ENCODE data around the gene BRAP.
"Not testable (repeated sequence)": the region's sequence is repeated elsewhere in the genome, so short reads cannot be mapped to it uniquely, and the experiment has no call there.

The BRAP gene

GRCh38 chr12:111624540-111624939 is 61.2 kb downstream of the BRAP start:
- in situ Hi-C loops (cut with HindIII; ENCODE audit: low sequenced_read_pairs), result no loop called here

DNA sequence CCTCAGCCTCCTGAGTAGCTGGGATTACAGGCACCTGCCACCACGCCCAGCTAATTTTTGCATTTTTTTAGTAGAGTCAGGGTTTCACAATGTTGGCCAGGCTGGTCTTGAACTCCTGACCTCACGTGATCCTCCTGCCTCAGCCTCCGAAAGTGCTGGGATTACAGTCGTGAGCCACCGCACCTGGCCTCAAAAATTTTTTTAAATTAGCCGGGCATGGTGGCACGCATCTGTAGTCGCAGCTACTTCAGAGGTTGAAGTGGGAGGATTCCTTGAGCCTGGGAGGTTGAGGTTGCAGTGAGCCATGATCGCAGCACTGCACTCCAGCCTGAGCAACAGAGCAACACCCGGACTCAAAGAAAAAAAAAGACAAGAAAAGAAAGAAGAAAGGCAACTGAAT is 67.9 kb downstream of the BRAP start:
- in situ Hi-C loops (cut with HindIII; ENCODE audit: low sequenced_read_pairs), result not testable (repeated sequence)

DNA sequence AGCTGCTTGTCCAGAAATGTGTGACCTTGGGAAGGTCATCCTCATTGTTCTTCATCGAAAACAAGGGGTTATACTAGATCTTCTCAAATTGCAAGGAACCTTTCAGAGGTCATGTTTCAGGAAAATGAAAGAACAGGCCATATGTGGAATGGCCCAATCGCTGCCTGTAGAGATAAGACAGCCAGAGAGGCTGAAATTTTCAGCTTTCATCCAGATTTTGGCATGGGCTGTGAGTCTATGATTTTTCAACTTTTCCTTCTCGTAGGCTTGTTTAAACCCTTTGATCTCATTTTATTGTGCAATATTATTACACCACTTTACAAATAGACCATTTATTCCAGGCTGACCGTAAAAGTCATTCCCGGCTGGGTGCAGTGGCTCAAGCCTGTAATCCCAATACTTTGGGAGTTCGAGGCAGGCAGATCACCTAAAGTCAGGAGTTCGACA is 69.6 kb downstream of the BRAP start:
- in situ Hi-C loops (cut with HindIII; ENCODE audit: low sequenced_read_pairs), result no loop called here

DNA sequence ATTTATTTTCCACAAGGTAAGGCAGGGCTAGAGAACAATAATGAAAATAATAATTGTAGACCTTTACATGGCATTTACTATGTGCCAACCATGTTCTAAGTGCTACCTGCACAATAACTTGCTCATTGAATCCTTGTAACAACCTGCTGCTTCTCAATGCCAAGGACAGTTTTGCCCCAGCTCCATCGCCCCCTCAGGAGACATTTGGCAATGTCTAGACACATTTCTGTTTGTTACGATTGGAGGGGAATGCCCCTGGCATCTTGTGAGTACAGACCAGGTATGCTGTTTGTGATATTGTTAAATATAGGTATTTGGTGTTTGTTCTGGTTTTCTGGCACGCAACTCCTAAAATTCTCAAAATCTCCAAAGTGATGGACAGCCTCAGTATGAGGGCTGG is 78.5 kb downstream of the BRAP start:
- in situ Hi-C loops (cut with HindIII; ENCODE audit: low sequenced_read_pairs), result no loop called here

DNA sequence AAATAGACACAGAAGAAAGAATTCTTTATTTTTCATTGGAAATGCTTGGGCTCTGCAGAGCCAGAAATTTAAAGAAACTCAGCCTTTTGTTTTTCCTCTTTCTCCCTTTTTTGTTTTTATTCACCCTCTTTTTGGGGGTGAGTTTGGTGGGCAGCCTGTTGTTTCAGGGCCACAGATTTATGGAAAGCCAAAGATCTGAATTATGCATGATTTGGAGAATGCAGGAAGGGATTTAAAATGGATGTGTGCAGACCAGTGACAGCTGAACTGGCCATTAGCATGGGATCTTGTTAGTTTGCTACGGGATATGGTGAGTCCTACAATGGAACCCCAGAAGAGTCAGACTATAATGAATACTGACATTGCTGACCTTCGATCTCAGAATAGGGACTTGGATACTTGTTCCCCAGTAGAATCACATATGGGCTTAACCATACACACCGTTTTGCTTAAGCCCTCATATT is 79.0 kb downstream of the BRAP start:
- in situ Hi-C loops (cut with HindIII; ENCODE audit: low sequenced_read_pairs), result no loop called here

GRCh38 chr12:111605911-111606766 is 79.6 kb downstream of the BRAP start:
- in situ Hi-C loops (cut with HindIII; ENCODE audit: low sequenced_read_pairs), result no loop called here

DNA sequence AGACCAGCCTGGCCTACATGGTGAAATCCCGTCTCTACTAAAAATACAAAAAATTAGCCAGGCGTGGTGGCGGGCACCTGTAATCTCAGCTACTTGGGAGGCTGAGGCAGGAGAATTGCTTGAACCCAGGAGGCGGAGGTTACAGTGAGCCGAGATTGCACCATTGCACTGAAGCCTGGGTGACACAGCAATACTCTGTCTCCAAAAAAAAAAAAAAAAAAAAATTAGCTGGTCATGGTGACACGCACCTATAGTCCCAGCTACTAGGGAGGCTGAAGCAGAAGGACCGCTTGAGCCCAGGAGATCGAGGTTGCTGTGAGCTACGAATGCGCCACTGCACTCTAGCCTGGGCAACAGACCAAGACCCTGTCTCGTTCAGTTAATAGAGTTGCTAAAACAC is 82.9 kb downstream of the BRAP start:
- in situ Hi-C loops (cut with HindIII; ENCODE audit: low sequenced_read_pairs), result not testable (repeated sequence)

DNA sequence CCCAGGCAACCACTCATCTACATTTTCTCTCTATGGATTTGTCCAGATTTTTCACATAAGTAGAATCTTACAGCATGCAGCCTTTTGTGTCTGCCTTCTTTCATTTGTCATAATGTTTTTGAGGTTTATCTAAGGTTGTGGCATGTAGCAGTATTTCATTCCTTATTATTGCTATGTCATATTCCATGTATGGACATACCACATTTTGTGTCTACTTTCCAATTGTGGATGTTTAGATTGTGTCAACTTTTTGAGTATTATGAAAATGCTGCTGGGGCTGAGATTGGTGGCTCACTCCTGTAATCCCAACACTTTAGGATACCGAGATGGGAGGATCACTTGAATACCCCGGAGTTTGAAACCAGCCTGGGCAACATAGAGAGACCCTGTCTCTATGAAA is 83.4 kb downstream of the BRAP start:
- in situ Hi-C loops (cut with HindIII; ENCODE audit: low sequenced_read_pairs), result no loop called here

GRCh38 chr12:111600986-111601385 is 84.8 kb downstream of the BRAP start:
- in situ Hi-C loops (cut with HindIII; ENCODE audit: low sequenced_read_pairs), result not testable (repeated sequence)

- in situ Hi-C loops (cut with HindIII; ENCODE audit: low sequenced_read_pairs), result no loop called here
These were observed 85.5 kb downstream of the BRAP start for GRCh38 chr12:111600205-111600642.

- in situ Hi-C loops (cut with HindIII; ENCODE audit: low sequenced_read_pairs), result no loop called here
These were observed 86.1 kb downstream of the BRAP start for GRCh38 chr12:111599453-111600204.

GRCh38 chr12:111598637-111599452 is 86.9 kb downstream of the BRAP start, which contains the start of gene ATXN2:
ATXN2 (minus strand) TSS chr12:111599315; CDS start chr12:111599034, 281 bp downstream.
- in situ Hi-C loops (cut with HindIII; ENCODE audit: low sequenced_read_pairs), result no loop called here

DNA sequence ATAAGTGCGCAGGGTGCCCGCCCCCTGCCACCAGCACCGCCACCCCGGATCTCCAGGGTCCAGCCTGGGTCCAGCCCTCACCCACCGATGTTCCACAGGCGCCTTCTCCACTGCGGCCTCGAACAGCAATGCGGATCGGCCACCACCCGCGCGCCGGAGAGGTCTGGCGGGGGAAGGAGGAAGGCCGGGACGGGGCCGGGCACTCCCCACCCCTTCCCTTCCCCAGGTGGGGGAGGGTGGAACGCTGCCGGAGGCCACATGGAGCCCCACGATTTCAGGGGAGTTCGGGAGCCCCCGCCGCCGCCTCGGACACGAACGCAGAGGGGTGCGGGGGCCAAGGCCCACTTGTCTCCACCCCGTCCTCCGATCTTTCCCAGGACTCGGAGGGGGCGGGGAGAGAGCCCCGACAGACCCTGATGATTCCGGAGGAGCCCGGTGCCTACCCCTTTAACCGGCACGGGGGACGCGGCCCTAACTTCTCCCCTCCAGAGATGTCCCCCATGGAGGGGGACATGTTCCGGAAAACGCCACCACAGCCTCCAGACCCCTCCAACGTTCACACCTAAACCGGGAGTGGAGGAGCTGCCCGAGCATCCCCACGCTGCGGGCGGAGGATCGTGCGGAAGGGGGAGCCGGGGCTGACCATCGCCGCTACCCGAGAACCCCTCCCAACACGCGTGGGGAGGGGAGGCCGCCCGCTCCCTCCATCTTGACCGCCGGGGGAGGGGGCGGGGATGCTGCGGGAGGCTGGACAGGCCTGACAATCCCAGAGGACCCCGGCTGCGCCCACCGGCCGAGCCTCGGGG is 87.7 kb downstream of the BRAP start:
- in situ Hi-C loops (cut with HindIII; ENCODE audit: low sequenced_read_pairs), result no loop called here

DNA sequence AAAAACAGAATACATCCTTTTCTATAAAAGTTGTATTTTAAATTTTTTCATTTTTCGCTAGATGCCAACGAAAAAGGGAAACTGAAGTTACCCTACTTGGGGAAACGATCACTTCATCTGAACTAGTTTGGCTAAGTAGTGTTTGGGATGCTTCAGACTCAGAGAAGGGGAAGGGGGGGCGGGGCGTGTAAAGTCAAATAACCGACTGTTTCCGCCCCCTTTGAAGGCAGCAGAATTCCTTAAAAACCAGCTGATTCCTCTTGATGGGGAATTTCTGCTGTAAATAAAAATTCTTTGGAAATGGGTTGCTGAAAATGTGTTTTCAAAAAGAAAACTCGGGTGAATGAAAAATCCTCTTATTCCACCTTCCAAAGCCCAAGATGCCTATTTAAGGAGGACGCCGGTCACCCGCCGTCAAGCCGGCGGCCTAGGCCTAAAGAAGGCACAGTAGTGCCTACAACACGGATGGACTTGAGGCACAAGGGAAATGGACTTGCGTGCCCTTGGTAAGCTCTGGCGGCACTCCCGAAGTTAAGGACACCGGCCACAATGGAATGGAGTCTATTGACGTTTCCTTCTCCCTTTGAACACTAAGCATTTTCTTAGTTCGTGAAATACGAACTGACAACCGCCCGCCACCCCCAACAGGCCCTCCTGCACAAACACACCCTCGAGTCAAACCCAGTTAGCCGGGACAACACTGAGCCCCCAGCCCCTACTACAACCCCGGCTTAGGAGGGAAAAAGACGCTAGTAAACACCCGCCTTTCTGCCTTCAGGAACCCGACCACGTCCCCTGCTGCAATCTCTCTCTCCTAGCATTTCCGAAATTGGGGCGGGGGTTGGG is 88.5 kb downstream of the BRAP start:
- in situ Hi-C loops (cut with HindIII; ENCODE audit: low sequenced_read_pairs), result no loop called here

GRCh38 chr12:111595341-111595835 is 90.4 kb downstream of the BRAP start:
- in situ Hi-C loops (cut with HindIII; ENCODE audit: low sequenced_read_pairs), result not testable (repeated sequence)
